ENCODE measurements around the gene PSTPIP1.
"Not testable (repeated sequence)": the region's sequence is repeated elsewhere in the genome, so short reads cannot be mapped to it uniquely, and the experiment has no call there.

PSTPIP1 gene

DNA sequence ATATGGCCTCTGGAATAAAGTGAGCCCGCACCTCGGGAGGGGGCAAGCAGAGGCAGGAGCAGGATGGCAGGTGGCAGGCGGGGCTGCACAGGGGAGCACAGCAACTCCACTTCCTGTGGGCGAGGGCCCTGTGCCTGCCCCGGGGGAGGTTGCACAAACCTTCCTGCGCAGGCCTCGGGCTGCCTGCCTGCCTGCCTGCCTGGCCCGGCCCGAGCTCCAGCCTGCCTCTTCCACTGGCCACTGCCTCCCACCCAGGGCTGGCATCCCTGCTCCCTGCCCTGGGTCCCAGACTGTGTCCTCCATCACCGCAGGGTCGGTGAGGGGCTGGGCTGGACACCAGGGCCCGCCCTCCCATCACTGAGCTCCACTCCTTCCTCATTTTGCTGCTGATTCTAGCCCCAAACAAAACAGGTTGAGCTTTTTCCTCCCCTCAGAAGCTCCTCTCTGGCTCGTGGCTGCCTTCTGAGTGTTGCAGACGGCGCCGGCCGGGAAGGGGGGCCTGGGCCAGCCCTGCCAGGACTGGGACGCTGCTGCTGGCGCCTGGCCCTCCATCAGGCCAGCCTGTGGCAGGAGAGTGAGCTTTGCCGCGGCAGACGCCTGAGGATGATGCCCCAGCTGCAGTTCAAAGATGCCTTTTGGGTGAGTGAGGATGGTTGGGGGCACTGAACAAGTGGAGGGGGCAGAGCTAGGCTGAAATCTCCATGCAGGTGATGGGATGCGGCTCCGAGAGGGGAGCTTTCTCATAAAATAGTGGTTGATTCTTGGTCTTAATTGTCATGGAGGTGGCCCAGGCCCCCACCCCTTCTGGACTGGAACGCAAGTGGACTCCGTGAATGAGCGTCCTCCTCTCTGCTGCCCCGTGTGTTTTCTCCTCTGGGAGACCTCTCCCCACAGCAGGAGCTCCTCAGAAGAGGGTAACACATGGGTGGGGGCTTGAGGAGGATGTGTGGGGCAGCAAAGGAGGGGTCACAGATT is at the start of gene PSTPIP1:
Gene PSTPIP1, plus strand, starts transcription at position 156 of the 975 bp plus-strand sequence. Its CDS starts 448 bp downstream, at position 604.
- DNase-seq (ENCODE audit: low read depth), result no peak

DNA sequence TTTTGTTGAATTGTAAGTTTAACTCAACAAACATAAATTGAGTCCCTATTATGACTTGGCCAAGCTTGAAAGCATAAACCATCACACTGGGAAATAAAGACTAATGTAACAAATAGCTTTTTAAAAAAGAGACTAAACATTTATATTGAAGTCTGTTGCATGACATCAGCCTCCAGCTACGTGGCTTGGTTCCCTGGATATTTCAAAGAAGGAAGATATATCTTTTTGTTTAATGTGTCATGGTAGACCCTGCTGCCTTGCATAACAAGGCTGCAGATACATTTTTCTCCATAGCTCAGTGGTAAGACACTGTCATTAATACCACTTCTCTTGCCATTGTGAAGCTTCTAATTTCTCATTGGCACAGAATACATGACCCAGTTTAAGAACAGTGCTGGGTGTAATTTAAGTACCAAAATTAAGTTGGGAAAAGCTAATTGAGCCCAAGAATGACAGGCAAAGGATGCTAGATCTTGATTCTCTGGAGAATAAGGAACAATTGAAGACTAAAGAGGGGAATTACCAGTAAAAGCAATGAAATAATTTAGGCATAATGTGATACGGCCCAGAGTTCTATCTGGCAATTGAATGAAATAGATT is 49.3 kb upstream of the PSTPIP1 start:
- DNase-seq (ENCODE audit: low read depth), result no peak

GRCh38 chr15:76947454-76947853 is 47.5 kb upstream of the PSTPIP1 start:
- no peak for DNase-seq (ENCODE audit: low read depth)

DNA sequence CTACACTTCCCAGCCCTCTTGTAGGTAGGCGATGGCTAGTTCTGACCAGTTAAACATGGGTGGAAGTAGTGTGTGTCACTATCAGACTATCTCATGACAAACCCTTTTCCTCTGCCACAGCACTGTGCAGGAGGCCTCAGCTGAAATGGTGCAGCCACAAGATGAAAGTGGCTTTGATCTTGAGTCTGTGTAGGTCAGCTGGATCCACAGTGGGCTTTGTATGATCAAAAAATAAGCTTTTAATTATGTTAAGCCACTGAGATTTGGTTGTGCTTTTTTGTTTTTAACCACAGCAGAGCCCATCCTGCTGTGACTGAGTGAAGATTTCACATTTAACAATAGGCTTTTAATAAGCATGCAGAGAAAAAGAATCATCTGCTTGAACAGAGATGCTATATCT is 43.7 kb upstream of the PSTPIP1 start:
- DNase-seq (ENCODE audit: low read depth), result no peak

DNA sequence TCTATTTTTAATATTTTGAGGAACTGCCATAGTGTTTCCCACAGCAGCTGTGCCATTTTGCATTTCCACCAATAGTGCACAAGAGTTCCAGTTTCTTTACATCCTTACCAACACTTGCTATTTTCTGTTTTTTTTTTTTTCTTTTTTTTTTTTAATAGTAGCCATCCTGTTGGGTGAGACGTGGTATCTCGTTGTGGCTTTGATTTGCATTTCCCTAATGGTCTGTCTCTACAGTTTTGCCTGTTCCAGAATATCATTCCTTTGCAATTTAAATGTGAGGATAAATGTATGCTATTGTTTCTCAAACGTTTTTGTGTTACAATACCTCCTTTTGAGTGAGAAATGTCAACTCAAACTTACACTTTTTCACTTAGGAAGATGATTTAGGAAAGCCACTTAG is 41.0 kb upstream of the PSTPIP1 start:
- no peak for DNase-seq (ENCODE audit: low read depth)

GRCh38 chr15:76954744-76955143 is 40.2 kb upstream of the PSTPIP1 start:
- DNase-seq (ENCODE audit: low read depth), result no peak

DNA sequence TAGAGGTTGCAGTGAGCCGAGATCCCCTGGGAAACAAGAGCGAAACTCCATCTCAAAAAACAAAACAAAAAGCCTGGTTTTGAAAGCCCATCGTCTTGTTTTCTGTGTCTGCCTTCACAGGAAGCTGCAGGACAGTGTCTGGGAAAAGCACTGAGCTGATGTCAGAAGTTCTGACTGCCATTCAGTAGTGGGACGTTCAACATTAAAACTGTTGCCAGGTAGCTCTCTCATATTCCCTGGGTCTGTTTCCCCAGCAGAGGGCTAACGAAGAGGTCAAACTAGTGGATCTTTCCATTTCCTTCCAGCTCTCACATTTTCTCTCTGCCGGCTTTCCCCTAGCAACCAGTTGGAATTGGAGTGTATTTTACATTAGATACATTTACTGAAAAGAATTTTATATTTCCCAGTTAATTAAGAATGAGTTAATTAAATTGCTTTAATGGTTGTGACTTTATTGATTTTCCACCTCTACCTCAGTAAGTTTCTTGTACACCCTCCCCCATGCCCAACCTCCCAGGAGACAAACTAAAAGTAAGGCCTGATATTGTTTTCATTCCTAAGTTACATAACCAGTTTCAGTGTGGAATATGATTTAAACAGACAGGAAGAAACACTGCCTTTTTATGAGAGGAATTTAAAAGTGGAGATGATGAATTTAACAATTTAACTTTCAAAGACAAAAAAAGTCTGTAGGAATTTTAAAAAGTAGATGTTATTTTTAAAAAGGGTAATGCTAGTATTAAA is 33.5 kb upstream of the PSTPIP1 start:
- no peak for DNase-seq (ENCODE audit: low read depth)

- DNase-seq (ENCODE audit: low read depth), result no peak
Observed at GRCh38 chr15:76962337-76963013, 32.5 kb upstream of the PSTPIP1 start.

DNA sequence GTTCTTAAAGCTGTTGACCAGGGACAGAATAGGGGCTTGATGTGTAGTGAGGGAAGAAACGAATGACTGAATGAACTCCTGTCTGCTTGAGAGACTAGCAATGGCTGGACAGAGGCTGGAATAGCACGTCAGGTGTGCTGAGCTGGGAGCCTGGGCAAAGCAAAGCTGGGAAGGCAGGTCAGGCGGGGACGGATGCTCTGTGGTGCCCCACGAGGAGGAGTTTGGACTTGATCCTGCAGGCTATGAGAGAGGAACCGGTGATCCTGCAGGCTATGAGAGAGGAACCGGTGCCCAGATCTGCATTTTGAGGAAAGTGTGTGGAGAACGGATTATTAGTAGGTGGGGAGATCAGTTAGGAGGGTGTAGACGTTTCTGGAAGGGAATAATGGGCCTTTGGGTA is 31.3 kb upstream of the PSTPIP1 start:
- peak; percentile 8 for DNase-seq (ENCODE audit: low read depth)

- DNase-seq (ENCODE audit: low read depth), result peak; percentile 29
Observed at GRCh38 chr15:76964157-76964556, 30.8 kb upstream of the PSTPIP1 start.

- not testable (repeated sequence) for DNase-seq (ENCODE audit: low read depth)
Observed at GRCh38 chr15:76966051-76966450, 28.9 kb upstream of the PSTPIP1 start.

DNA sequence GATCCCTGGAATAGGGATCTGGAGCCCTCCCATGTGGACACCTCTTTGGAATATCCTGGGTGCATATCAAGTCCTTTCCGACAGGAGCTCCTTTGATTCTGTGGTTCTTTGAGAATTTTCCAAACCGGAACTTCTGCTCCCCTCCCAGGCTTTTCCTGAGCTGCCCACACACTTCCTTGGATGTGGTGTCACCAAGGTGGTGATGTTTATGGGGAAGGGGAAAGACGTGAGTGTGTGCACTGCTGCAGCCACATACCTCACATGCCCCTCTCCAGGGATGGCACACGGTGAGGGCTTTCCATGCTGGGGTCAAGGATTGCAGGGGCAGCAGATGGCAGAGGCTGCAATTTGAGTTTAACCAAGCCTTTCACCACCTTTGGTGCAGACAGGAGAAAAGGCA is 27.9 kb upstream of the PSTPIP1 start:
- no peak for DNase-seq (ENCODE audit: low read depth)

DNA sequence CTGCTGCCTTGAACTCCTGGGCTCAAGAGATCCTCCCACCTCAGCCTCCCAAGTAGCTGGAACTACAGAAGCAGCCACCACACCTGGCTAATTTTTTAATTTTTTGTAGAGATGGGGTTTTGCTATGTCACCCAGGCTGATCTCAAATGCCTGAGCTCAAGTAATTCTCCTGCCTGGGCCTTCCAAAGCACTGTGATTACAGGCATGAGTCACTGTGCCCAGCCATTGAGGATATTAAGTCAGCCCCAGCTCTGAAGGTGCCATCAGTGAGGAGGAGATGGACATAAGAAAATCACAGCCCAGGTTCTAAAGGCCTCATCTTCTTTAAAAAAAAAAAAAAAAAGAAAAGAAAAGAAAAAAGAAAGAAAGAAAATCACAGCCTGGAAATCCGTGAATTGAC is 26.6 kb upstream of the PSTPIP1 start:
- DNase-seq (ENCODE audit: low read depth), result peak; percentile 20

DNA sequence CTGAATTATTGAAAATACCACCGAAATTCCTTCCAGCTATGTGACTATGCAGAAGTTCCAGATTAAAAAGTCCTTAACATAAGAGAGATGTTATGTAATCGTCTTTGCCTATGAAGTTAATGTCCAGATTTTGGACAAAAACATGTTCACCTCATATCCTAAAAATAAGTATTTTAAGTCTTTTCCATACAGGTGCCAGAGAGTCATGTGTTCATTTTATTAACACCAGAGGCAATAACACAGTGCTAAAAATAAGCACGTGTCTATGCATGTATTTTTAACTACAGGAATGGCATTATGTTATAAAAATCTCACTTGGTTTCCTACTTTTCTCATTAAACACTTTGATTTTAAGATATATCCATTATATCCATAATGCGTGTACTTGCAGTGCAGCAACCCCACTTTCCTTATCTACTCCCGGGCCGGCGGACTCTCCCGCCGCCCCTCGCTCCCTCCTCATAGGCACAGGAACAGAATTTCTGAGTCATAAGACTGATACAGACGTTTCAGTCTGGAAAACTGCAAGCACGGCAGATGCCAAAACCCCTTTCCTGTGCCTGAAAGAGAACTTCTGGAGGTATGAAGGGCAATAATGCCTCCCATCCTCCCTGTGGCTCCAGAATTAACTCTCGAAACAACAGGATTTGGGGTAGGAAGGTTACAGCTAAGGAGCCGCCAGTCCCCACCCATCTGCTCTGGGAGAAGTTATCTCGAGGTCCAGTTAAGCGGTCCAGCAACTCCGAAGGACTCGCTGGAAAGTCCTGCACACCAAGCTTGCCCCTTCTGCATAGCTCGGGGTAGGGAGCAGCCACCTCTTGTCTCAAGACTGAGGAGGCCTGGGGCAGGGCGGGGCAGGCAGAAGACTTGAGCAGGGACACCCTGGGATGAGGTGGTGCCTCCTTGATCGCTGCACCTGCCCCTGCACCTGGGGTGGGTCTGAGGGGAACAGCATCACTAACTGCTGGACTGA is 22.3 kb upstream of the PSTPIP1 start:
- DNase-seq (ENCODE audit: low read depth), result no peak

- DNase-seq (ENCODE audit: low read depth), result peak; percentile 37
Observed at GRCh38 chr15:76973362-76973743, 21.6 kb upstream of the PSTPIP1 start.

- no peak for DNase-seq (ENCODE audit: low read depth)
Observed at GRCh38 chr15:76973906-76974305, 21.0 kb upstream of the PSTPIP1 start.

DNA sequence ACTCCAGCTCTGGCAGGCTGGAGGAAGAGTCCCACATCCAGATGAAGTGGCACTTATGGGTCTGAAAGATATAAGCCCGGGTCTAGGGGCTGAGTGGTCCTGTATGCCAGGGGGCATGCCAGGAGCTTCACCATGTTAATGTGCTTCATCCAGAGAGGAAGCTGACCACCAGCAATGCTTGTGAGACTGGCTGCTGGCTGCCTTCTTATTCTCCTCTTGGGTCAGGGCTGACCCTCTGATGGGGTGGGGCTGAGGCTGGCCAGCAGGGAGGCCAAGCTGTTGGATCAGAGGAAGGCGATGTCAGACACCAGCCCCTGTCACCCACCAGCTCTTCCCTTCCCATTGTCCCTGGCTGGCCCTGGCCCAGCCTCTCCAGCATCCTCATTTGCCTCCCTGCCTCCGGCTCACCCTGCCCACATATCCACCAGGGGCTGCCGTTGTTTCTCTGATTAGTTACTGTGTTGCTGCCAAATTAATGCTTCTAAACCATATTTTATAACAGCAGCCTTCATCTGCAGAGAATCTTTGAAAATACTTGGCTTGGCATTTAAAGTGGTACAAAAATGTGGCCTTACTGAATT is 20.4 kb upstream of the PSTPIP1 start:
- no peak for DNase-seq (ENCODE audit: low read depth)

- DNase-seq (ENCODE audit: low read depth), result no peak
Observed at GRCh38 chr15:76976141-76976540, 18.8 kb upstream of the PSTPIP1 start.

- DNase-seq (ENCODE audit: low read depth), result peak; percentile 18
Observed at GRCh38 chr15:76976572-76977270, 18.2 kb upstream of the PSTPIP1 start.
